AG04450 (cell line): ENCODE results near the gene ALPK3. TPM values are rescaled to one million over a fixed set of nuclear protein-coding genes. Genes with fewer than 3 reads are reported as not detected.

Experiments used
- CTCF ChIA-PET: fragments of 300-600, 350-600 bp; formaldehyde crosslinking; extraction: SDS; loops from one replicate; lab custom pipeline; 2022; ENCODE audit warnings: antibody characterized with exemption, inconsistent platforms; lab: Charles Lee
- POLR2A ChIA-PET: fragments of 350-600 bp; formaldehyde crosslinking; extraction: SDS; loops from one replicate; lab custom pipeline; 2021; ENCODE audit warnings: antibody characterized with exemption, inconsistent platforms; lab: Yijun Ruan, JAX
- DNase-seq: peaks from one replicate; pipeline ENCODE4 v3.0.0-alpha.2; 2011; ENCODE audit warnings: low read depth, low spot score
- H3K27ac ChIP-seq: one replicate; pipeline ENCODE4 v1.5.1; 2012; ENCODE audit warnings: low read depth, low read length, control low read depth
- H3K27me3 ChIP-seq: one replicate; pipeline ENCODE4 v1.6.0; 2012; ENCODE audit warnings: low read length; ENCODE audit not compliant: control insufficient read depth, insufficient read depth
- H3K4me3 ChIP-seq: 2 replicates; pipeline ENCODE4 v1.5.1; 2011; ENCODE audit warnings: mild to moderate bottlenecking, low read depth, low read length, control low read depth
- H3K9me3 ChIP-seq: 2 replicates; pipeline ENCODE4 v1.5.1; 2012; ENCODE audit warnings: low read length; ENCODE audit not compliant: control insufficient read depth, insufficient read depth
- CTCF ChIP-seq: IDR thresholded peaks from 2 replicates; pipeline ENCODE4 v1.5.1; 2011; ENCODE audit warnings: low read depth, low read length, control low read depth, inconsistent platforms
- polyA plus RNA-seq: library from polyadenylated mRNA; depleted of rRNA; stranded (reverse); fragments of >200 nt; gene quantifications from 2 replicates; pipeline ENCODE4 v1.2.3, GENCODE V29; 2011

ALPK3 gene
- polyA plus RNA-seq, 1 experiment, result 0.04 TPM

DNA sequence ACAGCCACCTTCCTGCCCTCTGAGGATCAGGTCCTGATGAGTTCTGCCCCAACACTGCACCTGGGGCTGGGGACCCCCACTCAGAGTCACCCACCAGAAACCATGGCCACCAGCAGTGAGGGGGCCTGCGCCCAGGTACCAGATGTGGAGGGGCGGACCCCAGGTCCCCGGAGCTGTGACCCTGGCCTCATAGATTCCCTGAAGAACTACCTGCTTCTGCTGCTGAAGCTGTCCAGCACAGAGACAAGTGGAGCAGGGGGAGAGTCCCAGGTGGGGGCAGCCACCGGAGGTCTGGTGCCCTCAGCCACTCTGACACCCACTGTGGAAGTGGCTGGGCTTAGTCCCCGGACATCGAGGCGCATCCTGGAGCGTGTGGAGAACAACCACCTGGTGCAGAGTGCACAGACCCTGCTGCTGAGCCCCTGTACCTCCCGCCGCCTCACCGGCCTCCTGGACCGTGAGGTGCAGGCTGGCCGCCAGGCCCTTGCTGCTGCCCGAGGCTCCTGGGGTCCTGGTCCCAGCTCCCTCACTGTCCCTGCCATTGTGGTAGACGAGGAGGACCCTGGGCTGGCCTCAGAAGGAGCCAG, 40.4 kb downstream of the ALPK3 start:
- no peak overlapping the region for H3K27ac ChIP-seq
- no peak overlapping the region for H3K4me3 ChIP-seq
- H3K9me3 ChIP-seq, result no peaks in the 10 kb centered on the region
- no peak for TF ChIP-seq CTCF
- ChIA-PET POLR2A (no interaction called here), CTCF (no interaction called here)
- peaks cover 16% of the 10 kb centered on the region for H3K27me3 ChIP-seq
- no peak for DNase-seq

GRCh38 chr15:84858231-84858630, 41.1 kb downstream of the ALPK3 start:
- TF ChIP-seq CTCF, result no peak
- no peak overlapping the region for H3K4me3 ChIP-seq
- no peak for DNase-seq
- peaks cover 17% of the 10 kb centered on the region for H3K27me3 ChIP-seq
- CTCF ChIA-PET, result no interaction called here
- no peak overlapping the region for H3K27ac ChIP-seq
- POLR2A ChIA-PET, result no interaction called here
- no peaks in the 10 kb centered on the region for H3K9me3 ChIP-seq

- H3K27ac ChIP-seq, result no peak overlapping the region
- no peak for DNase-seq
- ChIA-PET POLR2A (no interaction called here), CTCF (no interaction called here)
- TF ChIP-seq CTCF, result no peak
- H3K4me3 ChIP-seq, result no peak overlapping the region
- H3K27me3 ChIP-seq, result peaks cover 20% of the 10 kb centered on the region
- no peaks in the 10 kb centered on the region for H3K9me3 ChIP-seq
These were observed 42.0 kb downstream of the ALPK3 start for GRCh38 chr15:84859144-84859543.

DNA sequence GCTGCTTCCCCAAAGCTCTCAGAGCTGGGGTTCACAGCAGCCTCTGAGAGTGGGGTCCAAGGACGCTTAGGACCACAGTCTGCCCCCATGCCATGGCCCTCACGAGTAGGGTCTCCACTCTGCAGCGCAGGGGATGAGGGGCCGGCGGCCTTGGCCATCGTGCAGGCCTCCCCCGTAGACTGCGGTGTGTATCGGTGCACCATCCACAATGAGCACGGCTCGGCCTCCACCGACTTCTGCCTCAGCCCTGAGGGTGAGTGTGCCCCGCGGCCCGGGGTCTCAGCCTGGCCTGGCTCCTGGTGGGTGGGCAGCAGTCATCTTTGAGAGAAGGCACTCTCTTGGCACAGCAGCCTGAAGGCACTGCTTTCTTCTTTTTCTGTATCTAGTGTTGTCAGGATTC, 42.5 kb downstream of the ALPK3 start:
- H3K4me3 ChIP-seq, result no peak overlapping the region
- CTCF ChIA-PET, result no interaction called here
- no peaks in the 10 kb centered on the region for H3K9me3 ChIP-seq
- H3K27ac ChIP-seq, result no peak overlapping the region
- H3K27me3 ChIP-seq, result peaks cover 25% of the 10 kb centered on the region
- no peak for DNase-seq
- no peak for TF ChIP-seq CTCF
- POLR2A ChIA-PET, result no interaction called here

DNA sequence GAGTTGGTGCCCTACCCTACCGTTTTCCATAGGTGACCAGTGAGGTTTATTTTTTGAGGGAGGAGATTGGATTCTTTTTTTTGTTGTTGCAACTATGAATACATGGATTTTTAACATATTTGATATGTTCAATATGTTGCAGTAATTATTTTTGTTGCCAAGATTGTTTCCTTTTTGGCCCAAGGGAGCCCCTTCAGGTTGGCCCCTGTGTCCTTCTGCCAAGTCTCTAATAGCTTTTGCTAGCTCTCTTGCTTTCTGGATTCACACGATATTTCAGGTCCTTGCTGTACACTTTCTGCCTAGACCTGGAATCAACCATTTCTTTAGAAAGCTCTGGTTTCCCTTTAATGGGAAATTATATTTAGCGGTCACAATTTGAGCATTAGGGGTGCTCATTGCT, 44.6 kb downstream of the ALPK3 start:
- POLR2A ChIA-PET, result no interaction called here
- Histone ChIP-seq H3K27ac (no peak overlapping the region), H3K4me3 (no peak overlapping the region), H3K9me3 (no peaks in the 10 kb centered on the region), H3K27me3 (peaks cover 26% of the 10 kb centered on the region)
- CTCF ChIA-PET, result no interaction called here
- TF ChIP-seq CTCF, result no peak
- no peak for DNase-seq
